Osteoblast (primary cell): Measurements from ENCODE around the gene HSPH1. TPM values are rescaled to one million over a fixed set of nuclear protein-coding genes. Genes with fewer than 3 reads are reported as not detected.

ENCODE experiments used
- DNase-seq: peaks from one replicate; pipeline ENCODE4 v3.0.0; 2011; ENCODE audit warnings: low spot score, mixed read lengths; ENCODE audit not compliant: insufficient read length; ENCODE audit errors: missing footprints
- H2AFZ ChIP-seq: 2 replicates; pipeline ENCODE4 v1.6.0; 2011; ENCODE audit warnings: mild to moderate bottlenecking, low read length
- H3K27ac ChIP-seq: 2 replicates; pipeline ENCODE4 v1.5.1; 2011; ENCODE audit warnings: mild to moderate bottlenecking, low read depth, low read length, moderate library complexity
- H3K27me3 ChIP-seq: 2 replicates; pipeline ENCODE4 v1.6.0; 2012; ENCODE audit warnings: mild to moderate bottlenecking, control low read depth, inconsistent platforms, low read length, moderate library complexity; ENCODE audit not compliant: insufficient read depth
- H3K36me3 ChIP-seq: 2 replicates; pipeline ENCODE4 v1.5.1; 2011; ENCODE audit warnings: mild to moderate bottlenecking, low read length, control low read depth, moderate library complexity; ENCODE audit not compliant: insufficient read depth
- H3K4me1 ChIP-seq: 2 replicates; pipeline ENCODE4 v1.5.1; 2011; ENCODE audit warnings: mild to moderate bottlenecking, low read length, control low read depth, moderate library complexity; ENCODE audit not compliant: insufficient read depth
- H3K4me2 ChIP-seq: 2 replicates; pipeline ENCODE4 v1.6.0; 2011; ENCODE audit warnings: mild to moderate bottlenecking, low read length; ENCODE audit not compliant: insufficient read depth
- H3K4me3 ChIP-seq: fragments of 200-600 bp; sonication (generic); 3 replicates; pipeline ENCODE4 v1.5.1; 2012; ENCODE audit warnings: mild to moderate bottlenecking, low read length, inconsistent platforms; ENCODE audit not compliant: insufficient read depth
- H3K79me2 ChIP-seq: 2 replicates; pipeline ENCODE4 v1.6.0; 2012; ENCODE audit warnings: mild to moderate bottlenecking, low read length, control low read depth, inconsistent platforms; ENCODE audit not compliant: insufficient read depth
- H3K9me3 ChIP-seq: 2 replicates; pipeline ENCODE4 v1.5.1; 2011; ENCODE audit warnings: low read depth, low read length, control low read depth
- H4K20me1 ChIP-seq: 2 replicates; pipeline ENCODE4 v1.6.0; 2012; ENCODE audit warnings: mild to moderate bottlenecking, low read length, control low read depth; ENCODE audit not compliant: insufficient read depth
- CTCF ChIP-seq: IDR thresholded peaks from 2 replicates; pipeline ENCODE4 v1.5.1; 2011; ENCODE audit warnings: mild to moderate bottlenecking, low read depth, low read length, moderate library complexity; ENCODE audit errors: extremely low read depth
- total RNA-seq: library from RNA; depleted of rRNA; stranded (reverse); fragments of >200 nt; gene quantifications from 2 replicates; pipeline ENCODE4 v1.2.3, GENCODE V29; 2012

The HSPH1 gene
- total RNA-seq, 1 donor = 35.5 TPM

GRCh38 chr13:31151837-31152236 lies 9.9 kb downstream of the HSPH1 start:
- no peaks in the 10 kb centered on the region for H4K20me1 ChIP-seq
- H2AFZ ChIP-seq = no peak overlapping the region
- no peaks in the 10 kb centered on the region for H3K27me3 ChIP-seq
- H3K36me3 ChIP-seq = peaks cover 82% of the 10 kb centered on the region
- DNase-seq = no peak
- H3K4me3 ChIP-seq = no peak overlapping the region
- no peak overlapping the region for H3K4me2 ChIP-seq
- H3K27ac ChIP-seq = no peak overlapping the region
- no peaks in the 10 kb centered on the region for H3K4me1 ChIP-seq
- no peaks in the 10 kb centered on the region for H3K9me3 ChIP-seq
- peaks cover 28% of the 10 kb centered on the region for H3K79me2 ChIP-seq
- no peak for TF ChIP-seq CTCF

- H3K36me3 ChIP-seq = peaks cover 86% of the 10 kb centered on the region
Measured at GRCh38 chr13:31150315-31150985, 11.3 kb downstream of the HSPH1 start.

GRCh38 chr13:31149604-31150003 lies 12.1 kb downstream of the HSPH1 start:
- Histone ChIP-seq H3K36me3 (peaks cover 84% of the 10 kb centered on the region), H3K27ac (no peak overlapping the region), H4K20me1 (no peaks in the 10 kb centered on the region), H3K79me2 (peaks cover 31% of the 10 kb centered on the region), H2AFZ (no peak overlapping the region), H3K4me2 (no peak overlapping the region), H3K27me3 (no peaks in the 10 kb centered on the region), H3K4me1 (no peaks in the 10 kb centered on the region), H3K9me3 (no peaks in the 10 kb centered on the region), H3K4me3 (no peak overlapping the region)
- TF ChIP-seq CTCF = no peak
- DNase-seq = no peak

More at GRCh38 chr13:31150315-31150985, 11.3 kb downstream of the HSPH1 start:
- Histone ChIP-seq H2AFZ (no peak overlapping the region), H3K9me3 (no peaks in the 10 kb centered on the region), H3K27me3 (no peaks in the 10 kb centered on the region), H3K4me3 (no peak overlapping the region), H4K20me1 (no peaks in the 10 kb centered on the region), H3K4me2 (no peak overlapping the region), H3K79me2 (peaks cover 24% of the 10 kb centered on the region), H3K27ac (no peak overlapping the region), H3K4me1 (no peaks in the 10 kb centered on the region)
- TF ChIP-seq CTCF = no peak
- DNase-seq = no peak

GRCh38 chr13:31145417-31145816 lies 16.3 kb downstream of the HSPH1 start:
- Histone ChIP-seq H3K27me3 (no peaks in the 10 kb centered on the region), H3K9me3 (no peaks in the 10 kb centered on the region), H4K20me1 (peaks cover 3% of the 10 kb centered on the region), H3K4me3 (no peak overlapping the region), H3K27ac (no peak overlapping the region), H3K79me2 (peaks cover 33% of the 10 kb centered on the region), H3K4me1 (no peaks in the 10 kb centered on the region), H3K36me3 (peaks cover 80% of the 10 kb centered on the region), H3K4me2 (no peak overlapping the region), H2AFZ (no peak overlapping the region)
- TF ChIP-seq CTCF = no peak
- DNase-seq = no peak
